Bronchial epithelial cell (primary cell): ENCODE measurements around the gene EID2B. TPM values are rescaled to one million over a fixed set of nuclear protein-coding genes. Genes with fewer than 3 reads are reported as not detected.
A peak's percentile ranks its signal among the peaks of the same experiment; 100 is the strongest.

ENCODE experiments used
- DNase-seq: peaks from one replicate; pipeline ENCODE4 v3.0.0-alpha.2; 2010; ENCODE audit warnings: low read depth
- FAIRE-seq: peaks from 2 replicates; lab custom pipeline; 2011; peaks lifted over from hg19 to GRCh38; lab: Jason Lieb, UNC
- H3K27me3 ChIP-seq: 2 replicates; pipeline ENCODE4 v1.5.1; 2011; ENCODE audit warnings: low read length; ENCODE audit not compliant: control insufficient read depth, insufficient read depth
- H3K36me3 ChIP-seq: 2 replicates; pipeline ENCODE4 v1.5.1; 2011; ENCODE audit warnings: low read length; ENCODE audit not compliant: control insufficient read depth, insufficient read depth
- H3K4me3 ChIP-seq: 2 replicates; pipeline ENCODE4 v1.5.1; 2011; ENCODE audit warnings: mild to moderate bottlenecking, low read depth, low read length, control low read depth
- total RNA-seq: library from RNA; depleted of rRNA; stranded (reverse); fragments of >200 nt; gene quantifications from 2 replicates; pipeline ENCODE4 v1.2.1, GENCODE V29; 2014
- TF ChIP-seq, protein P1 (sequence below): IDR thresholded peaks from 2 replicates; pipeline ENCODE4 v1.5.1; 2011; ENCODE audit warnings: mild to moderate bottlenecking, moderate library complexity, low read length, control low read depth, inconsistent platforms; ENCODE audit not compliant: insufficient read depth, severe bottlenecking

Gene EID2B
- total RNA-seq: 0.79 and 1.7 TPM in 2 replicates

DNA sequence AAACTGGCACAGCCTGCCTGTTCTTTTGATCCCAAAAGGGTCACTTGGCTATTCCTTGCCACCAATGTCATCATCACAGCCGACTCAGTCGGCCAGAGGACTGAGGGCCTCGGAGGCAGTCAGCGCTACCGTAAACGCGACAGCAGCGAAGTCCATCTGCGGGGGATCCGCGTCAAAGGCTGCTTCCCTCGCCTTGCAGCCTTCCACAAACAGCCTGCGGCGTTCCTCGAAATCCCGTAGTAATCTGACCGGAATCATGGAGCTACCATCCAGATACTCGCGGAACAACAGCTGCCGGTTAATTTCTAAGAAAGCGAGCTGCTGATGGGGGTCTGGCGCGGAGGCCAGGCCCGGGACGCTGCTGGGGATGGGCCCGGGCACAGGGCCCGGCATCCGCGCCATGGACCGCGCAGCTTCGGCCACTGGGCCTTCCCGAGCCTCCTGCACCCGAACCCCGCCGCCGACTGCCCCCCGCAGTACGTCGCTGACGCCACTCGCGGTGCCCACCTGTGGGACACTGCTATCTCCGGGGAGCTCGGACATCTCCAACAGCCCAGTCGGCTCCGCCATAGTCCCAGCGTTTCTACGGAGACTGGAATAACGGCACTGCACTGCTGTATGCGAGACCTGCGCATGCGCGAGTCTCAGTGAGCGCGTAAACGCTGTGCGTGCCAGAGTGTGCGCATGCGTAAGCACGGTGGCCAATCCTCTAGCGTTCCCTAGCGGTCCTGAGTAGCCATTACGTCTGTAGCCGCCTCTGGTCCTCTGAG, at the start of gene EID2B:
Gene EID2B (minus strand): TSS at position 620 of the 770 bp plus-strand sequence. CDS start 50 bp downstream, at position 570.
- no peaks in the 10 kb centered on the region for H3K36me3 ChIP-seq
- no peaks in the 10 kb centered on the region for H3K27me3 ChIP-seq
- peak; percentile 72 for FAIRE-seq
- peak within 1 kb of the TSS; percentile 78 for H3K4me3 ChIP-seq
- DNase-seq: peak; percentile 89
- TF ChIP-seq, protein P1, sequence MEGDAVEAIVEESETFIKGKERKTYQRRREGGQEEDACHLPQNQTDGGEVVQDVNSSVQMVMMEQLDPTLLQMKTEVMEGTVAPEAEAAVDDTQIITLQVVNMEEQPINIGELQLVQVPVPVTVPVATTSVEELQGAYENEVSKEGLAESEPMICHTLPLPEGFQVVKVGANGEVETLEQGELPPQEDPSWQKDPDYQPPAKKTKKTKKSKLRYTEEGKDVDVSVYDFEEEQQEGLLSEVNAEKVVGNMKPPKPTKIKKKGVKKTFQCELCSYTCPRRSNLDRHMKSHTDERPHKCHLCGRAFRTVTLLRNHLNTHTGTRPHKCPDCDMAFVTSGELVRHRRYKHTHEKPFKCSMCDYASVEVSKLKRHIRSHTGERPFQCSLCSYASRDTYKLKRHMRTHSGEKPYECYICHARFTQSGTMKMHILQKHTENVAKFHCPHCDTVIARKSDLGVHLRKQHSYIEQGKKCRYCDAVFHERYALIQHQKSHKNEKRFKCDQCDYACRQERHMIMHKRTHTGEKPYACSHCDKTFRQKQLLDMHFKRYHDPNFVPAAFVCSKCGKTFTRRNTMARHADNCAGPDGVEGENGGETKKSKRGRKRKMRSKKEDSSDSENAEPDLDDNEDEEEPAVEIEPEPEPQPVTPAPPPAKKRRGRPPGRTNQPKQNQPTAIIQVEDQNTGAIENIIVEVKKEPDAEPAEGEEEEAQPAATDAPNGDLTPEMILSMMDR: peak; percentile 96

DNA sequence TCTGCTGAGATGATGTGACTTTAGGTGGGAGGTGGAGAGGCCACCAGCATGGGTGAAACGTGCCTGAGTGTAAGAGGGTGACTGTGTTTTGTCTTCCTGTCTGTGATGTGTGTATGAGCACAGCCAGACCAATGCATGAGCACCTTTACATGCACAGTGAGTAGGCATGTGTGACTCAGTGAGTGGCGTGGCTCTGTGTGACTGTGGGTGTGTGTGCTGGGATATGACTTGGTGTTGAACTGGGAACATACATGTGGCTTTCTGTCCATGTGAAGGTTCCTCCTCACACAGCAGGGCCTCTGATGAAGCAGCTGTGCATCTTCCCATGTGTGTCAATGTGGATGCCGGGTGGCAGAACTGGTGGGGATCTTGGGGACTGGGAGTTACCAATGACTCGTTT, 49.8 kb upstream of the EID2B start:
- H3K36me3 ChIP-seq: no peaks in the 10 kb centered on the region
- no peaks in the 10 kb centered on the region for H3K27me3 ChIP-seq
- H3K4me3 ChIP-seq: no peak overlapping the region
- FAIRE-seq (peak; percentile 92), DNase-seq (no peak)
- TF ChIP-seq, protein P1: no peak

GRCh38 chr19:39568604-39569003, 36.0 kb upstream of the EID2B start:
- FAIRE-seq (no peak), DNase-seq (peak; percentile 38)
- Histone ChIP-seq H3K36me3 (no peaks in the 10 kb centered on the region), H3K27me3 (no peaks in the 10 kb centered on the region), H3K4me3 (no peak overlapping the region)
- TF ChIP-seq, protein P1: no peak

GRCh38 chr19:39566064-39566463, 33.4 kb upstream of the EID2B start:
- FAIRE-seq: no peak
- TF ChIP-seq, protein P1: no peak
- H3K27me3 ChIP-seq: no peaks in the 10 kb centered on the region
- H3K4me3 ChIP-seq: no peak overlapping the region
- H3K36me3 ChIP-seq: no peaks in the 10 kb centered on the region
- DNase-seq: no peak

- TF ChIP-seq, protein P1: no peak
- Histone ChIP-seq H3K36me3 (no peaks in the 10 kb centered on the region), H3K4me3 (no peak overlapping the region), H3K27me3 (no peaks in the 10 kb centered on the region)
- FAIRE-seq (peak; percentile 79), DNase-seq (peak; percentile 74)
These were observed 30.8 kb upstream of the EID2B start for GRCh38 chr19:39563408-39563807.
